Measurements from ENCODE around the gene SLC16A1.

The SLC16A1 gene

GRCh38 chr1:112950426-112950825 is 5.6 kb downstream of the SLC16A1 start:
- TF ChIP-seq GATA2 (IDR thresholded peaks at IDR 0.05; ENCODE audit: low read depth, low read length) = no peak

GRCh38 chr1:112946683-112947082 is 9.3 kb downstream of the SLC16A1 start:
- TF ChIP-seq GATA2 (IDR thresholded peaks at IDR 0.05; ENCODE audit: low read depth, low read length) (no peak), GATA3 (IDR thresholded peaks at IDR 0.05; ENCODE audit: low read depth, low read length) (no peak)

- TF ChIP-seq GATA2 (IDR thresholded peaks at IDR 0.05; ENCODE audit: low read depth, low read length) (no peak), GATA3 (IDR thresholded peaks at IDR 0.05; ENCODE audit: low read depth, low read length) (no peak)
These were observed 16.2 kb downstream of the SLC16A1 start for GRCh38 chr1:112939810-112940209.

GRCh38 chr1:112938210-112938609 is 17.8 kb downstream of the SLC16A1 start:
- TF ChIP-seq GATA3 (IDR thresholded peaks at IDR 0.05; ENCODE audit: low read depth, low read length) (no peak), GATA2 (IDR thresholded peaks at IDR 0.05; ENCODE audit: low read depth, low read length) (no peak)

- TF ChIP-seq GATA3 (IDR thresholded peaks at IDR 0.05; ENCODE audit: low read depth, low read length) (no peak), GATA2 (IDR thresholded peaks at IDR 0.05; ENCODE audit: low read depth, low read length) (no peak)
These were observed 18.5 kb downstream of the SLC16A1 start for GRCh38 chr1:112937495-112937894.

GRCh38 chr1:112937070-112937469 is 18.9 kb downstream of the SLC16A1 start:
- TF ChIP-seq GATA2 (IDR thresholded peaks at IDR 0.05; ENCODE audit: low read depth, low read length) (no peak), GATA3 (IDR thresholded peaks at IDR 0.05; ENCODE audit: low read depth, low read length) (no peak)

- no peak for TF ChIP-seq GATA3 (IDR thresholded peaks at IDR 0.05; ENCODE audit: low read depth, low read length)
These were observed 20.4 kb downstream of the SLC16A1 start for GRCh38 chr1:112935461-112936111.

GRCh38 chr1:112934577-112934976 is 21.4 kb downstream of the SLC16A1 start:
- TF ChIP-seq GATA3 (IDR thresholded peaks at IDR 0.05; ENCODE audit: low read depth, low read length) (no peak), GATA2 (IDR thresholded peaks at IDR 0.05; ENCODE audit: low read depth, low read length) (no peak)

GRCh38 chr1:112933820-112934571 is 22.0 kb downstream of the SLC16A1 start:
- TF ChIP-seq GATA2 (IDR thresholded peaks at IDR 0.05; ENCODE audit: low read depth, low read length) = no peak

- TF ChIP-seq GATA3 (IDR thresholded peaks at IDR 0.05; ENCODE audit: low read depth, low read length) (no peak), GATA2 (IDR thresholded peaks at IDR 0.05; ENCODE audit: low read depth, low read length) (no peak)
These were observed 26.0 kb downstream of the SLC16A1 start for GRCh38 chr1:112929979-112930378.

GRCh38 chr1:112927462-112927990 is 28.5 kb downstream of the SLC16A1 start:
- no peak for TF ChIP-seq GATA3 (IDR thresholded peaks at IDR 0.05; ENCODE audit: low read depth, low read length)
- no peak for TF ChIP-seq GATA2 (IDR thresholded peaks at IDR 0.05; ENCODE audit: low read depth, low read length)

- no peak for TF ChIP-seq GATA3 (IDR thresholded peaks at IDR 0.05; ENCODE audit: low read depth, low read length)
- TF ChIP-seq GATA2 (IDR thresholded peaks at IDR 0.05; ENCODE audit: low read depth, low read length) = no peak
These were observed 29.1 kb downstream of the SLC16A1 start for GRCh38 chr1:112926858-112927257.

- no peak for TF ChIP-seq GATA3 (IDR thresholded peaks at IDR 0.05; ENCODE audit: low read depth, low read length)
- no peak for TF ChIP-seq GATA2 (IDR thresholded peaks at IDR 0.05; ENCODE audit: low read depth, low read length)
These were observed 31.0 kb downstream of the SLC16A1 start for GRCh38 chr1:112925015-112925414.

GRCh38 chr1:112923959-112924349 is 32.0 kb downstream of the SLC16A1 start:
- TF ChIP-seq GATA3 (IDR thresholded peaks at IDR 0.05; ENCODE audit: low read depth, low read length) (no peak), GATA2 (IDR thresholded peaks at IDR 0.05; ENCODE audit: low read depth, low read length) (no peak)

Data from SH-SY5Y (cell line).